ENCODE data around the gene CCP110. TPM values are rescaled to one million over a fixed set of nuclear protein-coding genes. Genes with fewer than 3 reads are reported as not detected.
A peak's percentile ranks its signal among the peaks of the same experiment; 100 is the strongest.

CCP110 gene, protein sequence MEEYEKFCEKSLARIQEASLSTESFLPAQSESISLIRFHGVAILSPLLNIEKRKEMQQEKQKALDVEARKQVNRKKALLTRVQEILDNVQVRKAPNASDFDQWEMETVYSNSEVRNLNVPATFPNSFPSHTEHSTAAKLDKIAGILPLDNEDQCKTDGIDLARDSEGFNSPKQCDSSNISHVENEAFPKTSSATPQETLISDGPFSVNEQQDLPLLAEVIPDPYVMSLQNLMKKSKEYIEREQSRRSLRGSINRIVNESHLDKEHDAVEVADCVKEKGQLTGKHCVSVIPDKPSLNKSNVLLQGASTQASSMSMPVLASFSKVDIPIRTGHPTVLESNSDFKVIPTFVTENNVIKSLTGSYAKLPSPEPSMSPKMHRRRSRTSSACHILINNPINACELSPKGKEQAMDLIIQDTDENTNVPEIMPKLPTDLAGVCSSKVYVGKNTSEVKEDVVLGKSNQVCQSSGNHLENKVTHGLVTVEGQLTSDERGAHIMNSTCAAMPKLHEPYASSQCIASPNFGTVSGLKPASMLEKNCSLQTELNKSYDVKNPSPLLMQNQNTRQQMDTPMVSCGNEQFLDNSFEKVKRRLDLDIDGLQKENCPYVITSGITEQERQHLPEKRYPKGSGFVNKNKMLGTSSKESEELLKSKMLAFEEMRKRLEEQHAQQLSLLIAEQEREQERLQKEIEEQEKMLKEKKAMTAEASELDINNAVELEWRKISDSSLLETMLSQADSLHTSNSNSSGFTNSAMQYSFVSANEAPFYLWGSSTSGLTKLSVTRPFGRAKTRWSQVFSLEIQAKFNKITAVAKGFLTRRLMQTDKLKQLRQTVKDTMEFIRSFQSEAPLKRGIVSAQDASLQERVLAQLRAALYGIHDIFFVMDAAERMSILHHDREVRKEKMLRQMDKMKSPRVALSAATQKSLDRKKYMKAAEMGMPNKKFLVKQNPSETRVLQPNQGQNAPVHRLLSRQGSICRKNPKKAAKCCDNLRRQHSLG
- total RNA-seq, result 10 to 100 TPM in 3 of 4 donors, 1 to 10 TPM in 1; 7.1 to 43.4 (median 14.2) TPM

- Histone ChIP-seq H3K9me3 (no peaks in the 10 kb centered on the region), H3K27me3 (no peaks in the 10 kb centered on the region), H3K4me1 (peaks cover 13 to 51% (median 32%) of the 10 kb centered on the region in 4 donors), H3K4me3 (peak within 1 kb of the TSS; percentile 63 to 93 (median 75)), H3K27ac (peak within 1 kb of the TSS; percentile 77 to 99 (median 88)), H3K36me3 (peaks cover 0 to 10% (median 2%) of the 10 kb centered on the region in 4 donors)
- 1 to 55% methylated on average over 1 to 51 of the region's 51 CpGs for WGBS, 2 donors (ENCODE audit: low coverage in 1 of 2)
- peak; percentile 74 to 82 (median 78) for TF ChIP-seq POLR2AphosphoS5 (IDR thresholded peaks at IDR 0.05)
- TF ChIP-seq POLR2A (IDR thresholded peaks at IDR 0.05), result peak; percentile 75
- no peak for TF ChIP-seq CTCF (IDR thresholded peaks at IDR 0.05)
- peak; percentile 97 for DNase-seq
- in situ Hi-C loops (cut with MboI; ENCODE audit: low pct_ligation_motif_present in 1 of 4, low pct_unique_long_range_greater_than_20kb in 1 of 4, low sequenced_read_pairs in 3 of 4) (loop anchor here in 2 of 4 donors (25.0 kb wide), 1 partner anchor 436 kb away; no protein-coding TSS in a partner anchor), intact Hi-C loops (cut with DNase I; ENCODE audit: low total_unique reads) (loop anchor here (5.0 kb wide), 1 partner anchor 34 kb away; the partner anchor contains the start of gene VPS35L)
Measured at GRCh38 chr16:19523559-19524355, at the start of gene CCP110. Gene CCP110, plus strand, starts transcription at chr16:19523942. Its CDS starts 3,940 bp downstream, at chr16:19527882.

DNA sequence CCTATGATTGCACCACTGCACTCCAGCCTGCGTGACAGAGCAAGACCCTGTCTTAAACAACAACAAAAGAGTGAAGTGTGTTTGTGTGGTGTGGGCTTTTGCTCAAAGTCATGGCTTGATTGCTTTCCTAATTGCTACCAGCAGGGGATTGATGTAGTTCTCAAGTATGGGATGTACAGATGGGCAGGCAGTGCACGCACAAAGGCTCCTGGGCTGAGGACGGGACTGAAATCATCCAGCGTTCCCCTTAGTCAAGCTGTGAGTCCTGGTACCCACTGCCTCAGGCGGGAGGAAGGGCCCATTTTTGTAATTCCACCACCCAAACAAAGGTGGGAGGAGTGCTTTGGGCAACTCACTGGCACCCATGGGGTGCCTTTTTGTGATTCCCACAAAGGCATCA lies 49.1 kb upstream of the CCP110 start:
- no peak overlapping the region for H3K4me3 ChIP-seq
- no peaks in the 10 kb centered on the region for H3K27me3 ChIP-seq
- peaks cover 0 to under 1% (median 0%) of the 10 kb centered on the region in 4 donors for H3K36me3 ChIP-seq
- intact Hi-C loops (cut with DNase I; ENCODE audit: low total_unique reads) (no loop called here), in situ Hi-C loops (cut with MboI; ENCODE audit: low pct_ligation_motif_present in 1 of 4, low pct_unique_long_range_greater_than_20kb in 1 of 4, low sequenced_read_pairs in 3 of 4) (loop anchor here in 1 of 4 donors (25.0 kb wide), 1 partner anchor 387 kb away; no protein-coding TSS in a partner anchor)
- no peak overlapping the region for H3K27ac ChIP-seq
- no peaks in the 10 kb centered on the region for H3K9me3 ChIP-seq
- 81% methylated on average over 5 of the region's 5 CpGs; no CpG with 5 or more reads in 1 of the 2 donors for WGBS, 2 donors (ENCODE audit: low coverage in 1 of 2)
- TF ChIP-seq CTCF (IDR thresholded peaks at IDR 0.05), result no peak
- TF ChIP-seq POLR2A (IDR thresholded peaks at IDR 0.05), result no peak
- no peak for TF ChIP-seq EP300 (IDR thresholded peaks at IDR 0.05; ENCODE audit: low read depth)
- TF ChIP-seq POLR2AphosphoS5 (IDR thresholded peaks at IDR 0.05), result no peak
- no peaks in the 10 kb centered on the region for H3K4me1 ChIP-seq
- DNase-seq, result no peak

GRCh38 chr16:19478505-19478904 lies 45.2 kb upstream of the CCP110 start:
- Histone ChIP-seq H3K27me3 (no peaks in the 10 kb centered on the region), H3K4me3 (no peak overlapping the region), H3K9me3 (no peaks in the 10 kb centered on the region), H3K27ac (no peak overlapping the region), H3K4me1 (no peaks in the 10 kb centered on the region), H3K36me3 (peaks cover 0 to 12% (median 0%) of the 10 kb centered on the region in 4 donors)
- no peak for TF ChIP-seq POLR2AphosphoS5 (IDR thresholded peaks at IDR 0.05)
- no peak for TF ChIP-seq EP300 (IDR thresholded peaks at IDR 0.05; ENCODE audit: low read depth)
- no peak for TF ChIP-seq CTCF (IDR thresholded peaks at IDR 0.05)
- no peak for TF ChIP-seq POLR2A (IDR thresholded peaks at IDR 0.05)
- 85 to 100% methylated on average over 1 of the region's 1 CpG for WGBS, 2 donors (ENCODE audit: low coverage in 1 of 2)
- no peak for DNase-seq
- intact Hi-C loops (cut with DNase I; ENCODE audit: low total_unique reads), result no loop called here
- in situ Hi-C loops (cut with MboI; ENCODE audit: low pct_ligation_motif_present in 1 of 4, low pct_unique_long_range_greater_than_20kb in 1 of 4, low sequenced_read_pairs in 3 of 4), result loop anchor here in 1 of 4 donors (25.0 kb wide), 1 partner anchor 391 kb away; no protein-coding TSS in a partner anchor

All from transverse colon (tissue), 4 donors.